ENCODE data around the gene KLHDC1.
"Not testable (repeated sequence)": the region's sequence is repeated elsewhere in the genome, so short reads cannot be mapped to it uniquely, and the experiment has no call there.

The KLHDC1 gene

DNA sequence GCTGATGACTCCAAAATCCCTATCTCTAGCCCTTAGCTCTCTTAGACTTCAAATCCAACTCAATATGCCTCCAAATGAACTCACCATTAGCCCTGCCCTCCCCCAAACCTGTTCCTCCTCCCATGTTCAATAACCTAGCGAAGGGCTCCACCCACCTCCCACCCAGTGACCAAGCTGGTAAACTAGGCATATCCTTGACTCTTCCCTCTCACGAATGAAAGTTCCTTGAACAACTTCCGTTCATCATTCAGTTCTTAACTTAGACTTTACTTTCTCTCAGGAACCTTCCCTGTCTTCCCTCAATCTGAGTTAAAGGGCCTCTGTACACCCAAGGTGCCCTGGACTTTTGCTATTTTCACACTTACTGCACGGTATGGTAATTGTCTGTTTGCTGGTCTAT lies 1.9 kb upstream of the KLHDC1 start (continued):
- peak; percentile 49 for TF ChIP-seq SP3 (tag by site-specific recombination; IDR thresholded peaks at IDR 0.05)
- peak; percentile 7; the same call in 1 of the 2 replicates for TF ChIP-seq PRDM1 (tag by site-specific recombination; IDR thresholded peaks at IDR 0.05)
- TF ChIP-seq SCRT2 (tag by site-specific recombination; IDR thresholded peaks at IDR 0.05): peak; percentile 58
- TF ChIP-seq TRIM28 (IDR thresholded peaks at IDR 0.05; ENCODE audit: borderline replicate concordance, low read length): no peak
- no peak for TF ChIP-seq ZNF19 (tag by site-specific recombination; IDR thresholded peaks at IDR 0.05; ENCODE audit: low read depth)
- no peak for TF ChIP-seq ZNF404 (tag by site-specific recombination; IDR thresholded peaks at IDR 0.05)
- TF ChIP-seq, protein P1, sequence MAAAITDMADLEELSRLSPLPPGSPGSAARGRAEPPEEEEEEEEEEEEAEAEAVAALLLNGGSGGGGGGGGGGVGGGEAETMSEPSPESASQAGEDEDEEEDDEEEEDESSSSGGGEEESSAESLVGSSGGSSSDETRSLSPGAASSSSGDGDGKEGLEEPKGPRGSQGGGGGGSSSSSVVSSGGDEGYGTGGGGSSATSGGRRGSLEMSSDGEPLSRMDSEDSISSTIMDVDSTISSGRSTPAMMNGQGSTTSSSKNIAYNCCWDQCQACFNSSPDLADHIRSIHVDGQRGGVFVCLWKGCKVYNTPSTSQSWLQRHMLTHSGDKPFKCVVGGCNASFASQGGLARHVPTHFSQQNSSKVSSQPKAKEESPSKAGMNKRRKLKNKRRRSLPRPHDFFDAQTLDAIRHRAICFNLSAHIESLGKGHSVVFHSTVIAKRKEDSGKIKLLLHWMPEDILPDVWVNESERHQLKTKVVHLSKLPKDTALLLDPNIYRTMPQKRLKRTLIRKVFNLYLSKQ (tag by site-specific recombination; IDR thresholded peaks at IDR 0.05; ENCODE audit: borderline replicate concordance): no peak
- TF ChIP-seq ZNF48 (tag by site-specific recombination; IDR thresholded peaks at IDR 0.05): no peak
- no peak for TF ChIP-seq ZNF350 (tag by site-specific recombination; IDR thresholded peaks at IDR 0.05)
- TF ChIP-seq EGR2 (tag by site-specific recombination; IDR thresholded peaks at IDR 0.05; ENCODE audit: low read depth): 0 out of 2 replicates have a peak, but pooled peaks have one; percentile 8
- TF ChIP-seq SP2 (tag by site-specific recombination; IDR thresholded peaks at IDR 0.05): peak; percentile 49
- TF ChIP-seq ZBTB20 (tag by site-specific recombination; IDR thresholded peaks at IDR 0.05): peak; percentile 46

DNA sequence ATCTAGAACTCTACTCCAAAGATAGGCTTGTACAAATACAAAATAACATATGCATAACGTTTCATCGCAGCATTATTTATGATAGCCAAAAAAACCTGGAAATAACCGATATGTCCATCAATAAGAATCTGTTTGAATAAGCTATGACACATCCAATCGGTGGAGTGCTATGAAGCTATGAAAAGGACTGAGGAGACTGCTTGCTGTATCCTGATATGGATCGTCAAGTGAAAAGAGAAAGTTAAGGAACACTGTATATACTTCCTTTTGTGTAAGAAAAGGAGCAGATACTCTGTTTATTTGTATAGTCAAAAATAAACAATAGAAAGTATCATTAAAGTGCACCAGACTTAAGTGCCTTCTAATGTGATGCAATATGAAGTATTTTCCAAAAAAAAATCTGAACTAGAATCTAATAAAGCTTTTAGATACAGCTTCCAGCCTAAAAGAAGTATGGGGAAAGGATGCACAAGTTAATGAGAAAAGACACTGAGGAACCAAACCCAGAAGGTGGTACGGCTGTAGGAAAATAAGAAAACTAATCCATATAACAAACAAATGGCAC lies 645 bp upstream of the KLHDC1 start:
- CTCF ChIA-PET: interaction anchor here (0.8 to 1.4 kb wide), 2 partner anchors 58 to 415 kb away, joined by 3 read pairs; no protein-coding TSS in a partner anchor
- H3K4me3 ChIP-seq (ENCODE audit: low read depth, low read length): peak overlapping the region; percentile 58; the same call in 1 of the 2 replicates

DNA sequence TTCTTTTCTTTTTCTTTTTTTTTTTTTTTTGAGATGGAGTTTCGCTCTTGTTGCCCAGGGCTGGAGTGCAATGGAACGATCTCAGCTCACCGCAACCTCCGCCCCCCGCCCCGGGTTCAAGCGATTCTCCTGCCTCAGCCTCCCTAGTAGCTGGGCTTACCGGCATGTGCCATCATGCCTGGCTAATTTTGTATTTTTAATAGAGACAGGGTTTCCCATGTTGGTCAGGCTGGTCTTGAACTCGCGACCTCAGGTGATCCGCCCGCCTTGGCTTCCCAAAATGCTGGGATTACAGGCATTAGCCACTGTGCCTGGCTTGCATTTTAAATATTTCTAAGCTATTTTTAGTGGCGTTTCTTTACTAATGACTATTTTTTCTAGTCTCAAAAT lies 810 bp downstream of the KLHDC1 start:
- peak; percentile 68 for TF ChIP-seq ZNF335 (tag by site-specific recombination; conservative IDR thresholded peaks at IDR 0.05)
- H3K9me3 ChIP-seq (ENCODE audit: control insufficient read depth, insufficient read depth, low read depth, low read length); H3K4me1 ChIP-seq (ENCODE audit: control insufficient read depth, insufficient read depth, low read length); H3K36me3 ChIP-seq (ENCODE audit: control insufficient read depth in 2 of 2, insufficient read depth in 1 of 2, low read length in 2 of 2); POLR2A ChIA-PET; H3K27ac ChIP-seq (ENCODE audit: extremely low read depth, low read depth, low read length): not testable (repeated sequence)
- CTCF ChIA-PET: interaction anchor here (0.6 kb wide), 1 partner anchor 29 kb away, joined by 3 read pairs; no protein-coding TSS in a partner anchor
- H3K4me3 ChIP-seq (ENCODE audit: low read depth, low read length): peak overlapping the region; percentile 58

More for the DNA sequence above, 645 bp upstream of the KLHDC1 start:
- Histone ChIP-seq H3K27ac (ENCODE audit: extremely low read depth, low read depth, low read length) (peak overlapping the region; percentile 81), H3K4me1 (ENCODE audit: control insufficient read depth, insufficient read depth, low read length) (no peaks in the 10 kb centered on the region; the same call in 1 of the 2 replicates), H3K36me3 (ENCODE audit: control insufficient read depth in 2 of 2, insufficient read depth in 1 of 2, low read length in 2 of 2) (no peaks in the 10 kb centered on the region), H3K9me3 (ENCODE audit: control insufficient read depth, insufficient read depth, low read depth, low read length) (no peaks in the 10 kb centered on the region)
- TF ChIP-seq, protein P2, sequence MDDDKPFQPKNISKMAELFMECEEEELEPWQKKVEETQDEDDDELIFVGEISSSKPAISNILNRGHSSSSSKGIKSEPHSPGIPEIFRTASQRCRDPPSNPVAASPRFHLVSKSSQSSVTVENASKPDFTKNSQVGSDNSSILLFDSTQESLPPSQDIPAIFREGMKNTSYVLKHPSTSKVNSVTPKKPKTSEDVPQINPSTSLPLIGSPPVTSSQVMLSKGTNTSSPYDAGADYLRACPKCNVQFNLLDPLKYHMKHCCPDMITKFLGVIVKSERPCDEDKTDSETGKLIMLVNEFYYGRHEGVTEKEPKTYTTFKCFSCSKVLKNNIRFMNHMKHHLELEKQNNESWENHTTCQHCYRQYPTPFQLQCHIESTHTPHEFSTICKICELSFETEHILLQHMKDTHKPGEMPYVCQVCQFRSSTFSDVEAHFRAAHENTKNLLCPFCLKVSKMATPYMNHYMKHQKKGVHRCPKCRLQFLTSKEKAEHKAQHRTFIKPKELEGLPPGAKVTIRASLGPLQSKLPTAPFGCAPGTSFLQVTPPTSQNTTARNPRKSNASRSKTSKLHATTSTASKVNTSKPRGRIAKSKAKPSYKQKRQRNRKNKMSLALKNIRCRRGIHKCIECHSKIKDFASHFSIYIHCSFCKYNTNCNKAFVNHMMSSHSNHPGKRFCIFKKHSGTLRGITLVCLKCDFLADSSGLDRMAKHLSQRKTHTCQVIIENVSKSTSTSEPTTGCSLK (tag by site-specific recombination; IDR thresholded peaks at IDR 0.05): no peak
- TF ChIP-seq ZNF146 (tag by site-specific recombination; IDR thresholded peaks at IDR 0.05): peak; percentile 86
- POLR2A ChIA-PET: interaction anchor here (0.7 to 1.1 kb wide), 4 partner anchors 75 to 160 kb away, joined by 3 to 4 read pairs (median 4); partner anchors contain the start of gene NEMF

DNA sequence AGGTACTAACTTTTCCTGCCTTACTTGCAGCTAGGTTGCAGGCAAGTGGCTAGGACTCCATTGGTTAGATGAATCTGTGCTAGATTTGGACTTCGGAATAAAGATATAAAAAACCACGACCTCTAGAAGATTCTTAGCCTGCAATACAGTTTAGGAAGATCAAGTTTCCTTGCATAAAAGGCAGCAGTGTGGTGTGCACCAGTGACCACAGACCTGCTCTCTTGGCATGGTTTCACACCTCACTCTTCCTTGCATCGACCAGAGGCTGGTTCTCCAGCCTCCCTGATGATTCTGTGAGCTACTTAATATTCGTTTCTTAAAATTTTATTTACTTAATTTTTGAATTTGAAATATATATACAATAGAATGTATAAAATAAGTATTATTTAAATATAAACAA lies 9.8 kb downstream of the KLHDC1 start:
- H3K9me3 ChIP-seq (ENCODE audit: control insufficient read depth, insufficient read depth, low read depth, low read length): no peaks in the 10 kb centered on the region; the same call in 1 of the 2 replicates
- no peaks in the 10 kb centered on the region for H3K4me1 ChIP-seq (ENCODE audit: control insufficient read depth, insufficient read depth, low read length)
- H3K27ac ChIP-seq (ENCODE audit: extremely low read depth, low read depth, low read length): no peak overlapping the region
- CTCF ChIA-PET: interaction anchor here (0.6 kb wide), 1 partner anchor 1506 kb away, joined by 3 read pairs; no protein-coding TSS in a partner anchor
- H3K36me3 ChIP-seq (ENCODE audit: control insufficient read depth in 2 of 2, insufficient read depth in 1 of 2, low read length in 2 of 2): no peaks in the 10 kb centered on the region; a peak in 1 of 3 replicates
- POLR2A ChIA-PET: no interaction called here
- no peak overlapping the region for H3K4me3 ChIP-seq (ENCODE audit: low read depth, low read length)
- TF ChIP-seq ZNF76 (tag by site-specific recombination; IDR thresholded peaks at IDR 0.05; ENCODE audit: borderline replicate concordance, low read depth) (no peak), FEZF1 (tag by site-specific recombination; IDR thresholded peaks at IDR 0.05) (no peak), SP2 (tag by site-specific recombination; IDR thresholded peaks at IDR 0.05) (no peak), ZNF112 (tag by site-specific recombination; IDR thresholded peaks at IDR 0.05) (no peak), KLF16 (tag by site-specific recombination; IDR thresholded peaks at IDR 0.05) (no peak), ZNF24 (tag by site-specific recombination; IDR thresholded peaks at IDR 0.05) (no peak), ZXDB (tag by site-specific recombination; IDR thresholded peaks at IDR 0.05) (no peak), ZNF529 (tag by site-specific recombination; IDR thresholded peaks at IDR 0.05; ENCODE audit: insufficient replicate concordance) (no peak)
- TF ChIP-seq, protein P3, sequence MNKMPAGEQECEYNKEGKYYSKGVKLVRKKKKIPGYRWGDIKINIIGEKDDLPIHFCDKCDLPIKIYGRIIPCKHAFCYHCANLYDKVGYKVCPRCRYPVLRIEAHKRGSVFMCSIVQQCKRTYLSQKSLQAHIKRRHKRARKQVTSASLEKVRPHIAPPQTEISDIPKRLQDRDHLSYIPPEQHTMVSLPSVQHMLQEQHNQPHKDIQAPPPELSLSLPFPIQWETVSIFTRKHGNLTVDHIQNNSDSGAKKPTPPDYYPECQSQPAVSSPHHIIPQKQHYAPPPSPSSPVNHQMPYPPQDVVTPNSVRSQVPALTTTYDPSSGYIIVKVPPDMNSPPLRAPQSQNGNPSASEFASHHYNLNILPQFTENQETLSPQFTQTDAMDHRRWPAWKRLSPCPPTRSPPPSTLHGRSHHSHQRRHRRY (tag by site-specific recombination; IDR thresholded peaks at IDR 0.05): no peak
- TF ChIP-seq, protein P4, sequence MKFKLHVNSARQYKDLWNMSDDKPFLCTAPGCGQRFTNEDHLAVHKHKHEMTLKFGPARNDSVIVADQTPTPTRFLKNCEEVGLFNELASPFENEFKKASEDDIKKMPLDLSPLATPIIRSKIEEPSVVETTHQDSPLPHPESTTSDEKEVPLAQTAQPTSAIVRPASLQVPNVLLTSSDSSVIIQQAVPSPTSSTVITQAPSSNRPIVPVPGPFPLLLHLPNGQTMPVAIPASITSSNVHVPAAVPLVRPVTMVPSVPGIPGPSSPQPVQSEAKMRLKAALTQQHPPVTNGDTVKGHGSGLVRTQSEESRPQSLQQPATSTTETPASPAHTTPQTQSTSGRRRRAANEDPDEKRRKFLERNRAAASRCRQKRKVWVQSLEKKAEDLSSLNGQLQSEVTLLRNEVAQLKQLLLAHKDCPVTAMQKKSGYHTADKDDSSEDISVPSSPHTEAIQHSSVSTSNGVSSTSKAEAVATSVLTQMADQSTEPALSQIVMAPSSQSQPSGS (tag by site-specific recombination; IDR thresholded peaks at IDR 0.05; ENCODE audit: low read depth): no peak

Data from HEK293 (cell line).